Hepatocyte (in vitro differentiated cells): ENCODE results near the gene PIK3AP1. TPM values are rescaled to one million over a fixed set of nuclear protein-coding genes. Genes with fewer than 3 reads are reported as not detected.

Experiments
- DNase-seq: peaks from one replicate; pipeline ENCODE4 v3.0.0-alpha.2; 2016; ENCODE audit warnings: low spot score
- H2AFZ ChIP-seq: fragments of 200-600 bp; sonication (generic); 2 replicates; pipeline ENCODE4 v1.6.0; 2016; ENCODE audit warnings: antibody characterized with exemption, mild to moderate bottlenecking
- H3K27ac ChIP-seq: fragments of 200-600 bp; sonication (generic); 2 replicates; pipeline ENCODE4 v1.5.1; 2016; ENCODE audit warnings: mild to moderate bottlenecking
- H3K27me3 ChIP-seq: fragments of 200-600 bp; sonication (generic); 2 replicates; pipeline ENCODE4 v1.6.1; 2016
- H3K36me3 ChIP-seq: fragments of 200-600 bp; sonication (generic); replicated peaks from 2 replicates; pipeline ENCODE4 v1.5.1; 2016; ENCODE audit warnings: low read depth; ENCODE audit not compliant: insufficient read depth
- H3K4me1 ChIP-seq: fragments of 200-600 bp; sonication (generic); 2 replicates; pipeline ENCODE4 v1.5.1; 2016; ENCODE audit warnings: mild to moderate bottlenecking, moderate library complexity; ENCODE audit not compliant: insufficient read depth
- H3K4me2 ChIP-seq: fragments of 200-600 bp; sonication (generic); 2 replicates; pipeline ENCODE4 v1.6.0; 2016
- H3K4me3 ChIP-seq: fragments of 200-600 bp; sonication (generic); 2 replicates; pipeline ENCODE4 v1.5.1; 2016; ENCODE audit warnings: mild to moderate bottlenecking
- H3K79me2 ChIP-seq: fragments of 200-600 bp; sonication (generic); 2 replicates; pipeline ENCODE4 v1.6.0; 2017; ENCODE audit warnings: mild to moderate bottlenecking
- H3K9me2 ChIP-seq: fragments of 200-600 bp; sonication (generic); replicated peaks from 2 replicates; pipeline ENCODE4 v1.6.0; 2017; ENCODE audit warnings: mild to moderate bottlenecking; ENCODE audit not compliant: insufficient read depth
- H3K9me3 ChIP-seq: fragments of 200-600 bp; sonication (generic); 2 replicates; pipeline ENCODE4 v1.5.1; 2016; ENCODE audit warnings: low read depth, mild to moderate bottlenecking
- H4K20me1 ChIP-seq: fragments of 200-600 bp; sonication (generic); 2 replicates; pipeline ENCODE4 v1.6.0; 2016; ENCODE audit warnings: mild to moderate bottlenecking; ENCODE audit not compliant: insufficient read depth, poor library complexity, severe bottlenecking
- CTCF ChIP-seq: fragments of 200-600 bp; sonication (generic); IDR thresholded peaks from 2 replicates; pipeline ENCODE4 v1.5.1; 2016; ENCODE audit warnings: antibody characterized with exemption, mild to moderate bottlenecking; ENCODE audit not compliant: poor library complexity
- EZH2 ChIP-seq: fragments of 200-600 bp; sonication (generic); IDR thresholded peaks from 2 replicates; pipeline ENCODE4 v1.6.1; 2016; ENCODE audit warnings: antibody characterized with exemption, mild to moderate bottlenecking, borderline replicate concordance
- EZH2phosphoT487 ChIP-seq: fragments of 200-600 bp; sonication (generic); IDR thresholded peaks from one replicate; pipeline ENCODE4 v1.6.1; 2018; ENCODE audit warnings: antibody characterized with exemption, mild to moderate bottlenecking, low read depth, moderate library complexity; ENCODE audit not compliant: unreplicated experiment, severe bottlenecking
- WGBS: methylation state at CpG from one replicate; pipeline ENCODE4 v1.1.6; 2016; ENCODE audit warnings: low lambda C conversion rate; ENCODE audit errors: missing lambda C conversion rate; 5-methylcytosine and 5-hydroxymethylcytosine counted together
- polyA plus RNA-seq: library from polyadenylated mRNA; unstranded; fragments of >200 nt; fragmentation: Nextera tagmentation; extraction: Ambion mirVana; gene quantifications from 2 replicates; pipeline ENCODE4 v1.2.1, GENCODE V29; 2016
- total RNA-seq: library from RNA; depleted of rRNA; stranded (reverse); fragments of >200 nt; gene quantifications from 2 replicates; pipeline ENCODE4 v1.2.3, GENCODE V29; 2014

PIK3AP1 gene
- total and polyA plus RNA-seq, 2 experiments from 2014 or later, result 2.5 to 8.4 TPM

GRCh38 chr10:96616961-96617360, 103.4 kb downstream of the PIK3AP1 start:
- no peak for DNase-seq
- Histone ChIP-seq H4K20me1 (no peaks in the 10 kb centered on the region), H3K4me1 (peaks cover 24% of the 10 kb centered on the region), H3K9me2 (no peaks in the 10 kb centered on the region), H2AFZ (no peak overlapping the region), H3K27me3 (no peaks in the 10 kb centered on the region), H3K27ac (no peak overlapping the region), H3K4me2 (no peak overlapping the region), H3K36me3 (no peaks in the 10 kb centered on the region), H3K4me3 (no peak overlapping the region), H3K9me3 (no peaks in the 10 kb centered on the region), H3K79me2 (no peaks in the 10 kb centered on the region)
- WGBS, result 91% methylated on average over 4 of the region's 4 CpGs
- TF ChIP-seq EZH2 (no peak), CTCF (no peak), EZH2phosphoT487 (no peak)

DNA sequence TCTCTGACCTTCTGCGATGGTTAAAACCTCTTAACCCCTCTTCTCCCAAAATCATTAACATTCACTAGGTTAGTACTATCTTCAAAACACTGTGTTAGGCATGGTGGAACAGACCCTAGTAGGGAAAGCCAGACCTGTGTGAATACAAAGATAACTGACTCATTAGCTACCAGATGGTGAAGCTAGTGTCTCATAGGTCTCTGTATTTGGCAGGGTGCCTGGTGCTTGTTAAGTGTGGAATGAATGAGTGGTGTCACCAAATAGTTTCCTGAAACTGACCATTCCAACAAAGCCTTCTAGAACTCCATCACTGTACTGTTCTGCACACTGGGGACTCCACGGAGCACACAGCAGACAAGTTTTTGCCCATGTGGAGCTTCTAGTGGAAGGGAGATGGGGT, 105.8 kb downstream of the PIK3AP1 start:
- H3K4me2 ChIP-seq, result no peak overlapping the region
- H4K20me1 ChIP-seq, result no peaks in the 10 kb centered on the region
- H3K79me2 ChIP-seq, result no peaks in the 10 kb centered on the region
- H3K27ac ChIP-seq, result no peak overlapping the region
- H3K36me3 ChIP-seq, result no peaks in the 10 kb centered on the region
- H3K27me3 ChIP-seq, result no peaks in the 10 kb centered on the region
- H3K4me1 ChIP-seq, result peaks cover 31% of the 10 kb centered on the region
- H2AFZ ChIP-seq, result no peak overlapping the region
- no peaks in the 10 kb centered on the region for H3K9me3 ChIP-seq
- peak; percentile 34 for DNase-seq
- WGBS, result 55% methylated on average over 2 of the region's 2 CpGs
- TF ChIP-seq CTCF (no peak), EZH2 (no peak), EZH2phosphoT487 (no peak)
- no peak overlapping the region for H3K4me3 ChIP-seq
- H3K9me2 ChIP-seq, result no peaks in the 10 kb centered on the region

DNA sequence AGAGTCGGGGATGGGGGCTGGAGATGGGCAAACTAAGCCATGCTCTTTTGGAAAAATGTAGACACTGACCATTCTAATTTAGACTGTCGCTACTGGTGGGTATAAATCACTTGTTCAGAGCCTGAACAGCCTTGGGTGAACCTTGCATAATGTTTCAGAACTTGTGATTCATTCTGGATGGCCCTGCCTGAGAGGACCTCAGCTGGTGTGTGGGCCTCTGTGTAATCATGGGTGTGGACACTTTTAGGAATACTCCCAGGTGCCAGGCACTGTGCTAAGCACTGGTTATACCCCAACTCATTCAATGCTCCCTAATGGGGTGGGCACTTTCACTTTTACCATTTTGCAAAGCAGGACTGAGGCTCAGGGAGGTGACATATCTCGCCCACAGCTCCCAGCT, 106.7 kb downstream of the PIK3AP1 start:
- H3K79me2 ChIP-seq, result no peaks in the 10 kb centered on the region
- WGBS, result 88% methylated on average over 3 of the region's 3 CpGs

More for the DNA sequence above, 106.7 kb downstream of the PIK3AP1 start:
- no peak for TF ChIP-seq CTCF
- TF ChIP-seq EZH2phosphoT487, result no peak
- TF ChIP-seq EZH2, result no peak
- H4K20me1 ChIP-seq, result no peaks in the 10 kb centered on the region
- no peak overlapping the region for H3K4me3 ChIP-seq
- H3K9me3 ChIP-seq, result no peaks in the 10 kb centered on the region
- H3K9me2 ChIP-seq, result no peaks in the 10 kb centered on the region
- peak; percentile 34 for DNase-seq
- peak overlapping the region; percentile 78 for H3K27ac ChIP-seq
- H3K4me2 ChIP-seq, result no peak overlapping the region
- no peak overlapping the region for H2AFZ ChIP-seq
- no peaks in the 10 kb centered on the region for H3K27me3 ChIP-seq
- H3K4me1 ChIP-seq, result peaks cover 35% of the 10 kb centered on the region
- H3K36me3 ChIP-seq, result no peaks in the 10 kb centered on the region
